Tongue (tissue), 1 donor: ENCODE measurements around the gene GABARAPL2. TPM values are rescaled to one million over a fixed set of nuclear protein-coding genes. Genes with fewer than 3 reads are reported as not detected.

Source experiments
- total RNA-seq: library from RNA; depleted of rRNA; stranded (reverse); fragments of >200 nt; gene quantifications from one replicate; pipeline ENCODE4 v1.2.3, GENCODE V29; 2014

GABARAPL2 gene
- total RNA-seq, 1 donor from 2014 or later, result 97.4 TPM

Other genes with a start within 250 kb of the GABARAPL2 start
- 66.5 TPM for gene CFDP1, start 132.9 kb upstream of the GABARAPL2 start, total RNA-seq
- gene TMEM170A, start 101.7 kb upstream of the GABARAPL2 start, total RNA-seq, result 27.3 TPM
- gene CHST6, start 70.9 kb upstream of the GABARAPL2 start, total RNA-seq, result 2.1 TPM
- gene CHST5, start 30.3 kb upstream of the GABARAPL2 start, total RNA-seq, result not detected
- 8.0 TPM for gene TMEM231, start 10.1 kb upstream of the GABARAPL2 start, total RNA-seq
- gene ADAT1, start 56.9 kb downstream of the GABARAPL2 start, total RNA-seq, result 47.7 TPM
- 118 TPM for gene KARS1, start 81.3 kb downstream of the GABARAPL2 start, total RNA-seq
- 82.0 TPM for gene TERF2IP, start 81.4 kb downstream of the GABARAPL2 start, total RNA-seq
- not detected for gene CPHXL2, start 110.6 kb downstream of the GABARAPL2 start, total RNA-seq
- gene DUXB, start 135.1 kb downstream of the GABARAPL2 start, total RNA-seq, result not detected
- not detected for gene CPHXL, start 160.1 kb downstream of the GABARAPL2 start, total RNA-seq